Neuronal stem cell (in vitro differentiated cells): ENCODE data around the gene HDAC11.
A peak's percentile ranks its signal among the peaks of the same experiment; 100 is the strongest.

ENCODE experiments used
- DNase-seq: peaks from one replicate; pipeline ENCODE4 v3.0.0-alpha.2; 2013; ENCODE audit warnings: low spot score
- H2AFZ ChIP-seq: one replicate; pipeline ENCODE4 v1.6.1; 2013; ENCODE audit warnings: mild to moderate bottlenecking, low read length, inconsistent platforms
- H2AK5ac ChIP-seq: 2 replicates; pipeline ENCODE4 v1.6.1; 2013; ENCODE audit warnings: low read depth, mild to moderate bottlenecking, inconsistent platforms, low read length, moderate library complexity, mixed read lengths
- H2BK120ac ChIP-seq: 2 replicates; pipeline ENCODE4 v1.6.1; 2013; ENCODE audit warnings: low read depth, mild to moderate bottlenecking, inconsistent platforms, low read length, moderate library complexity, mixed read lengths
- H2BK12ac ChIP-seq: one replicate; pipeline ENCODE4 v1.6.1; 2013; ENCODE audit warnings: low read length, inconsistent platforms
- H2BK15ac ChIP-seq: 2 replicates; pipeline ENCODE4 v1.6.1; 2013; ENCODE audit warnings: mild to moderate bottlenecking, low read length, inconsistent platforms, mixed read lengths
- H2BK5ac ChIP-seq: one replicate; pipeline ENCODE4 v1.6.1; 2013; ENCODE audit warnings: inconsistent platforms, mild to moderate bottlenecking, low read length, moderate library complexity
- H3K14ac ChIP-seq: one replicate; pipeline ENCODE4 v1.6.1; 2013; ENCODE audit warnings: low read length, inconsistent platforms
- H3K18ac ChIP-seq: 2 replicates; pipeline ENCODE4 v1.6.1; 2013; ENCODE audit warnings: low read length, inconsistent platforms
- H3K23ac ChIP-seq: 2 replicates; pipeline ENCODE4 v1.6.1; 2013; ENCODE audit warnings: low read depth, mild to moderate bottlenecking, mixed read lengths, low read length, inconsistent platforms; ENCODE audit not compliant: poor library complexity
- H3K27ac ChIP-seq: replicated peaks from 3 replicates; pipeline ENCODE4 v1.5.1; 2013; ENCODE audit warnings: low read length, inconsistent platforms
- H3K27me3 ChIP-seq, 3 experiments: 2 replicates each; pipeline ENCODE4 v1.6.1; 2013; ENCODE audit warnings: low read length in 3 of 3, mild to moderate bottlenecking in 2 of 3, inconsistent platforms in 1 of 3, low read depth in 1 of 3, mixed read lengths in 1 of 3, moderate library complexity in 1 of 3; ENCODE audit not compliant: control insufficient read depth in 3 of 3, insufficient read depth in 3 of 3
- H3K36me3 ChIP-seq, 2 donors: replicated peaks in 1 of 2; 2 replicates each; pipeline ENCODE4 v1.6.1; 2013; ENCODE audit warnings: low read length in 2 of 2; ENCODE audit not compliant: control insufficient read depth in 2 of 2, insufficient read depth in 2 of 2
- H3K4ac ChIP-seq: 2 replicates; pipeline ENCODE4 v1.6.1; 2013; ENCODE audit warnings: inconsistent platforms, mild to moderate bottlenecking, low read length, moderate library complexity
- H3K4me1 ChIP-seq, 2 donors: 1 replicate in 1 of 2; 2 replicates in 1 of 2; pipeline ENCODE4 v1.6.1; 2013; ENCODE audit warnings: low read length in 2 of 2, low read depth in 1 of 2; ENCODE audit not compliant: control insufficient read depth in 2 of 2, insufficient read depth in 1 of 2
- H3K4me2 ChIP-seq: one replicate; pipeline ENCODE4 v1.6.1; 2013; ENCODE audit warnings: mild to moderate bottlenecking, low read length, inconsistent platforms; ENCODE audit not compliant: insufficient read depth, poor library complexity, severe bottlenecking
- H3K4me3 ChIP-seq, 2 donors: 2 replicates each; pipeline ENCODE4 v1.5.1; 2013; ENCODE audit warnings: low read length in 2 of 2, mild to moderate bottlenecking in 2 of 2, inconsistent platforms in 1 of 2, moderate library complexity in 1 of 2
- H3K79me1 ChIP-seq: one replicate; pipeline ENCODE4 v1.6.1; 2013; ENCODE audit warnings: low read depth, mild to moderate bottlenecking, inconsistent platforms, low read length, moderate library complexity
- H3K9ac ChIP-seq: one replicate; pipeline ENCODE4 v1.6.1; 2013; ENCODE audit warnings: mild to moderate bottlenecking, low read depth, low read length, inconsistent platforms; ENCODE audit not compliant: poor library complexity
- H3K9me3 ChIP-seq, 2 donors: replicated peaks in 1 of 2; 2 replicates each; pipeline versions ENCODE3 to v1.6.1; 2013; ENCODE audit warnings: low read length in 2 of 2, mild to moderate bottlenecking in 2 of 2, inconsistent platforms in 1 of 2, low read depth in 1 of 2, mixed read lengths in 1 of 2, moderate library complexity in 1 of 2; ENCODE audit not compliant: control insufficient read depth in 2 of 2, insufficient read depth in 1 of 2
- H4K8ac ChIP-seq: one replicate; pipeline ENCODE4 v1.6.1; 2013; ENCODE audit warnings: low read depth, mild to moderate bottlenecking, inconsistent platforms, low read length, moderate library complexity
- H4K91ac ChIP-seq: one replicate; pipeline ENCODE4 v1.6.1; 2013; ENCODE audit warnings: low read length, low read depth, mild to moderate bottlenecking, inconsistent platforms; ENCODE audit not compliant: poor library complexity
- WGBS, 2 donors: extraction: QIAGEN DNeasy Blood & Tissue Kit; methylation state at CpG; one replicate each; pipeline ENCODE4 v1.1.7; 2013; ENCODE audit warnings: missing lambda C conversion rate in 2 of 2, mixed read lengths in 1 of 2; ENCODE audit not compliant: insufficient read length in 2 of 2, insufficient replicate concordance in 1 of 2; ENCODE audit errors: extremely low coverage in 2 of 2; 5-methylcytosine and 5-hydroxymethylcytosine counted together

Gene HDAC11

GRCh38 chr3:13482106-13482690 lies 2.1 kb downstream of the HDAC11 start:
- H4K91ac ChIP-seq, result no peak overlapping the region
- no peak overlapping the region for H2BK12ac ChIP-seq
- no peak overlapping the region for H2BK15ac ChIP-seq
- H3K14ac ChIP-seq, result no peak overlapping the region
- no peak overlapping the region for H4K8ac ChIP-seq
- H3K79me1 ChIP-seq, result no peaks in the 10 kb centered on the region
- H2AFZ ChIP-seq, result no peak overlapping the region
- H3K9me3 ChIP-seq, result no peaks in the 10 kb centered on the region
- DNase-seq, result no peak
- no peak overlapping the region for H3K4ac ChIP-seq
- no peak overlapping the region for H3K18ac ChIP-seq
- no peak overlapping the region for H2BK120ac ChIP-seq
- no peak overlapping the region for H3K27ac ChIP-seq
- no peak overlapping the region for H3K23ac ChIP-seq
- no peak overlapping the region for H2AK5ac ChIP-seq
- H2BK5ac ChIP-seq, result no peak overlapping the region
- H3K36me3 ChIP-seq, result no peaks in the 10 kb centered on the region
- H3K9ac ChIP-seq, result no peak overlapping the region
- no peak overlapping the region for H3K4me2 ChIP-seq
- H3K4me1 ChIP-seq, result peaks cover 6 to 17% of the 10 kb centered on the region in 2 donors
- peaks cover 0 to 9% (median 0%) of the 10 kb centered on the region in 3 experiments for H3K27me3 ChIP-seq
- no CpG with 5 or more reads among the region's 10 CpGs for WGBS, 2 donors
- H3K4me3 ChIP-seq, result no peak overlapping the region

- H3K4me1 ChIP-seq, result peaks cover 5 to 10% of the 10 kb centered on the region in 2 donors
- no peak overlapping the region for H3K4ac ChIP-seq
- H2BK5ac ChIP-seq, result peak overlapping the region; percentile 26
- no peak overlapping the region for H2AFZ ChIP-seq
- no peak overlapping the region for H3K14ac ChIP-seq
- no peak overlapping the region for H3K9ac ChIP-seq
- no peak overlapping the region for H3K18ac ChIP-seq
- no peak overlapping the region for H3K23ac ChIP-seq
- no peaks in the 10 kb centered on the region for H3K36me3 ChIP-seq
- peaks cover 0 to 9% (median 0%) of the 10 kb centered on the region in 3 experiments for H3K27me3 ChIP-seq
- H3K9me3 ChIP-seq, result no peaks in the 10 kb centered on the region
- no peak overlapping the region for H2BK12ac ChIP-seq
- H2BK120ac ChIP-seq, result no peak overlapping the region
- H3K4me2 ChIP-seq, result no peak overlapping the region
- no peaks in the 10 kb centered on the region for H3K79me1 ChIP-seq
- DNase-seq, result no peak
- no peak overlapping the region for H3K27ac ChIP-seq
- no peak overlapping the region for H4K91ac ChIP-seq
- H2BK15ac ChIP-seq, result no peak overlapping the region
- WGBS, 2 donors, result no CpG with 5 or more reads among the region's 7 CpGs
- H2AK5ac ChIP-seq, result peak overlapping the region; percentile 58
- no peak overlapping the region for H3K4me3 ChIP-seq
- H4K8ac ChIP-seq, result no peak overlapping the region
These were observed 3.2 kb downstream of the HDAC11 start for GRCh38 chr3:13483286-13483685.

GRCh38 chr3:13483988-13484695 lies 4.0 kb downstream of the HDAC11 start:
- no peaks in the 10 kb centered on the region for H3K36me3 ChIP-seq
- no peak overlapping the region for H2AFZ ChIP-seq
- no peak overlapping the region for H3K4ac ChIP-seq
- H3K27me3 ChIP-seq, result peaks cover 0 to 9% (median 0%) of the 10 kb centered on the region in 3 experiments
- no peak overlapping the region for H4K91ac ChIP-seq
- no peak overlapping the region for H2BK15ac ChIP-seq
- no peak overlapping the region for H3K23ac ChIP-seq
- H3K4me3 ChIP-seq, result no peak overlapping the region
- no peaks in the 10 kb centered on the region for H3K9me3 ChIP-seq
- no peak overlapping the region for H2BK120ac ChIP-seq
- no peak overlapping the region for H3K14ac ChIP-seq
- H3K18ac ChIP-seq, result no peak overlapping the region
- no peak overlapping the region for H4K8ac ChIP-seq
- no peak overlapping the region for H3K4me2 ChIP-seq
- WGBS, 2 donors, result no CpG with 5 or more reads among the region's 21 CpGs
- H2AK5ac ChIP-seq, result no peak overlapping the region
- H3K9ac ChIP-seq, result no peak overlapping the region
- no peaks in the 10 kb centered on the region for H3K79me1 ChIP-seq
- no peak overlapping the region for H2BK12ac ChIP-seq
- no peak for DNase-seq
- peaks cover 5 to 7% of the 10 kb centered on the region in 2 donors for H3K4me1 ChIP-seq
- H3K27ac ChIP-seq, result no peak overlapping the region
- no peak overlapping the region for H2BK5ac ChIP-seq

- Histone ChIP-seq H2AK5ac (peak overlapping the region; percentile 85), H3K9ac (no peak overlapping the region), H4K91ac (no peak overlapping the region), H3K27ac (no peak overlapping the region), H3K4me2 (no peak overlapping the region), H3K4ac (peak overlapping the region; percentile 59), H2BK120ac (no peak overlapping the region), H3K9me3 (no peaks in the 10 kb centered on the region), H3K18ac (peak overlapping the region; percentile 11), H3K36me3 (no peaks in the 10 kb centered on the region), H4K8ac (no peak overlapping the region), H3K23ac (peak overlapping the region; percentile 44), H3K79me1 (no peaks in the 10 kb centered on the region), H3K27me3 (peaks cover 0 to 9% (median 0%) of the 10 kb centered on the region in 3 experiments), H3K14ac (no peak overlapping the region), H2BK15ac (peak overlapping the region; percentile 8), H2AFZ (no peak overlapping the region), H2BK12ac (no peak overlapping the region), H3K4me1 (peaks cover 3 to 4% of the 10 kb centered on the region in 2 donors), H3K4me3 (no peak overlapping the region), H2BK5ac (no peak overlapping the region)
- WGBS, 2 donors, result no CpG with 5 or more reads among the region's 7 CpGs
- no peak for DNase-seq
These were observed 4.9 kb downstream of the HDAC11 start for GRCh38 chr3:13484851-13485590.
